Activated CD4-positive, alpha-beta T cell treated with anti-CD3 and anti-CD28 coated beads, Interleukin-2, amount 10 ng/mL, durations not matched to agents 24 days and 14 days (primary cell): ENCODE results near the gene DARS2. TPM values are rescaled to one million over a fixed set of nuclear protein-coding genes. Genes with fewer than 3 reads are reported as not detected.
"Not testable (repeated sequence)": the region's sequence is repeated elsewhere in the genome, so short reads cannot be mapped to it uniquely, and the experiment has no call there.

ENCODE experiments used
- DNase-seq: peaks from one replicate; pipeline ENCODE4 v3.0.0; 2022
- H3K27ac Mint-ChIP-seq: one replicate; pipeline ENCODE4 v1.8.0; 2022; ENCODE audit warnings: mild to moderate bottlenecking, mixed read lengths
- H3K27me3 Mint-ChIP-seq: one replicate; pipeline ENCODE4 v1.8.0; 2022; ENCODE audit warnings: mixed read lengths
- H3K36me3 Mint-ChIP-seq: one replicate; pipeline ENCODE4 v1.8.0; 2022; ENCODE audit warnings: low read depth, mild to moderate bottlenecking, mixed read lengths
- H3K4me1 Mint-ChIP-seq: one replicate; pipeline ENCODE4 v1.8.0; 2021; ENCODE audit warnings: mixed read lengths
- H3K4me3 Mint-ChIP-seq: one replicate; pipeline ENCODE4 v1.8.0; 2022; ENCODE audit warnings: mild to moderate bottlenecking, moderate library complexity, mixed read lengths
- H3K9me3 Mint-ChIP-seq: one replicate; pipeline ENCODE4 v1.8.0; 2021; ENCODE audit warnings: mixed read lengths
- intact Hi-C: fragments of 100-400 bp; cut with micrococcal nuclease; formaldehyde crosslinking; loops from one replicate; pipeline ENCODE4 v1.15.1; 2023
- total RNA-seq: library from RNA; stranded (reverse); gene quantifications from 2 replicates; pipeline ENCODE4 v1.2.3, GENCODE V29; 2022

Gene DARS2
- total RNA-seq, 1 donor from 2014 or later: 47.6 TPM

DNA sequence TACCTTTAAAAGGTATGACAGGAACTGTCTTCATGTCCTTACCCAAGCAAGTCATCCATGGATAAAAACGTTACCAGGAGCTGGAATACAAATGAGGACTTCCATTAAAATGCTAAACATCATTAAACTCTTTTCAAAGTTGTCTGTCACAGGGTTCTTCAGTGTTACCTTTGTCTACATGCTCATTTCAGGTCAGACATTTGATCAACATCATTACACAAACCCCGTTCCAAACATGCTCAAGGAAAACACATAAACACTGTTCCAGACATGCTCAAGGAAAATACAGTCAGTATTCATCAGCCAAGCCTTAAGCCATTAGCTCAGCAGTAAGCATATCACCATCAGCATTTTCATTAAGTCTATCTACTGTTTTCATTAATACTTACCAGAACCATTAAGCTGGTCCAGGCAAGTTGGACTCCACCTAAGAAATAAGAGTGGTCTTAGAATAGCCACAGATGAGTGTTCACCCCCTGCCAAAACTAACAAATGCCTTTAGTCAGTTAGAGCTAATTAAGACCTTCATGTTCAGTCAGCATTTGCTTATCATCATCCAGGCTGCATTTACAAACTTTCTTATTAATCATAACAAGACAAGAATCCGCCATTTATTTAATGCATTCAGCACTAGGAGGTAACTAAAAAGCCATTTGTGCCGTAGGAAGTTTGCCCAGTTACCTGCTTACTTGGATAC is 41.1 kb downstream of the DARS2 start:
- peaks cover 51% of the 10 kb centered on the region for H3K4me1 Mint-ChIP-seq
- no peaks in the 10 kb centered on the region for H3K27me3 Mint-ChIP-seq
- peak overlapping the region; percentile 92 for H3K4me3 Mint-ChIP-seq
- intact Hi-C loops: no loop called here
- H3K9me3 Mint-ChIP-seq: no peaks in the 10 kb centered on the region
- no peak for DNase-seq
- H3K27ac Mint-ChIP-seq: peak overlapping the region; percentile 99
- H3K36me3 Mint-ChIP-seq: peaks cover 67% of the 10 kb centered on the region

DNA sequence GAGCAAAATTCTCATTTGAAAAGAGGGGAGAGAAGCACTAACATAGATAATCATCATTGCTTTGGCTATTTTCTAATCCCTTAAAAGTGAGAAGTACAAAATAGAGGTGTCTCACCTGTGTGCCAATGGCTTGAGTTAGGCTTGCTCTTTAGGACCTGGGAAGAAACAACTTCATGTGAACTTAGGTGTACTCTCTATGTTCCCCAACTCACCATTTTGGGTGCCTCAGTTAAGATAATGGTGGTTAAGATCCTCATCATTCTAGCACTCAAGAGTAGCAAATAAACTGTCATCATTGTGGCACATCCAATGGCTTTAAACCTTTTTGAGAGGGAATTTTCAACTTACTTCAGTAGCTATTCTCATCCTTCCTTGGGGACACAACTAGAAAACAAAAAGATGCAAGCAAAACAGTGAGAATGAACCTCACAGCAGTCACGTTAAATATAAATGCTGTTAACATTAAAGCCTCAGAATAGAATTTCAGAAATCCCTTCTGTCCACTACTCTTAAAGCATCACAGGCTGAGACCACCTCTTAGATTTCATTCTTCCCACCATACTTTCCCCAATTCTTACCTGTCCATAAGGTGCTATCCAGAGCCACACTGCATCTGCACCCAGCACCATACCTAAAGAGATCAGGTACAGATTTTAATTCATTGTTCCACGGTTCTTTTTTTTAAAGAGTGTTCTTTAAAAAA is 42.1 kb downstream of the DARS2 start:
- no peak for DNase-seq
- H3K27ac Mint-ChIP-seq: peak overlapping the region; percentile 99
- peak overlapping the region; percentile 92 for H3K4me3 Mint-ChIP-seq
- no peaks in the 10 kb centered on the region for H3K27me3 Mint-ChIP-seq
- H3K9me3 Mint-ChIP-seq: no peaks in the 10 kb centered on the region
- intact Hi-C loops: no loop called here
- peaks cover 70% of the 10 kb centered on the region for H3K36me3 Mint-ChIP-seq
- H3K4me1 Mint-ChIP-seq: peaks cover 59% of the 10 kb centered on the region

DNA sequence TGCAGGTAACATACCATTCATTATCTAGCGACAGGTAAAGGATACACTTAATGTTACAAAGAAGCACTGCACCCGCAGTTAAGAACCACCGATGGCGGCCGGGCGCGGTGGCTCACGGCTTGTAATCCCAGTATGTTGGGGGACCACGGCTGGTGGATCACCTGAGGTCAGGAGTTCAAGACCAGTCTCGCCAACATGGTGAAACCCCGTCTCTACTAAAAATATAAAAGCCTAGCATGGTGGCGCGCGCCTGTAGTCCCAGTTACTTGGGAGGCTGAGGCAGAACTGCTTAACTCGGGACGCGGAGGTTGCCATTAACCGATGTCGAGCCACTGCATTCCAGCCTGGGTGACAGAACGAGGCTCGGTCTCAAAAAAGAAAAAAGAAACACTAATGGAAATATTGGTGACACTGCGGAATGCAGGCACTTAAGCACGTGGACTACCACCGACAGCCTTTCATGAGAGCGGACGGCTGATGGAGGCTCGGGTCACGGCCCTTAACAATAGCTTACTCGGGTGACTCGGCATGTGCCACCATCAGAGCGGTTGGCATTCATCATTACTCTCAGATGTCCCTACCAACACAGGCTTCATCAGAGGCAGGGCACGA is 42.8 kb downstream of the DARS2 start:
- peaks cover 67% of the 10 kb centered on the region for H3K36me3 Mint-ChIP-seq
- H3K27me3 Mint-ChIP-seq: no peaks in the 10 kb centered on the region
- peak overlapping the region; percentile 92 for H3K4me3 Mint-ChIP-seq
- peaks cover 57% of the 10 kb centered on the region for H3K4me1 Mint-ChIP-seq
- peak overlapping the region; percentile 99 for H3K27ac Mint-ChIP-seq
- no peaks in the 10 kb centered on the region for H3K9me3 Mint-ChIP-seq
- intact Hi-C loops: no loop called here
- no peak for DNase-seq

DNA sequence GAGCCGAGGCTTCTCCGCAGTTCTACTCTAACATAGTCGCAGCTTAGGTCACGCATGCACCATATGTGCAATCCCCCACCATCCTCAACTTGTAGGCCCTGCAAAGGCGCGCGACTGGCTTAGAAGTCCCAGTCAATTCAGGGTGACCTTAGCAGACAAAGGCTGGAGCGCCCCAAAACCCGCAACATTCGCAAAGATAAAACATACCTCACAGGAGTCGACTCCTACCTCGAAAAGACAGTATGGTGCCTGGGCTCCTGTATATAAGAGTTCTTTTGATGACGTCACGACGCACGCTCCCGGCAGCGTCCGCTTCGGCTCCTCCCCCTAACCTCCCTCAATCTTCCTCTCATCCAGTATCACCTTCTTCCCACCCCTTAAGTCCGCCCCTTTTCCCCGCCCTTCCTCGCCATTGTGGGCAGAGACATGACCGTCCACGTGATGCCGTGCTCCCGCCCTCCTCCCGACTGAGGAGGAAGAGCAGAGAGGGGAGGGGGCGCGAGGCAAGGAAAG is 43.3 kb downstream of the DARS2 start, which contains the start of gene GAS5:
TSS of gene GAS5 (minus strand) at position 237 of the 513 bp plus-strand sequence.
- DNase-seq: peak; percentile 100
- H3K4me1 Mint-ChIP-seq: peaks cover 57% of the 10 kb centered on the region
- H3K4me3 Mint-ChIP-seq: peak within 1 kb of the TSS; percentile 92
- H3K27ac Mint-ChIP-seq: peak within 1 kb of the TSS; percentile 99
- no peaks in the 10 kb centered on the region for H3K27me3 Mint-ChIP-seq
- H3K36me3 Mint-ChIP-seq: peaks cover 65% of the 10 kb centered on the region
- no peaks in the 10 kb centered on the region for H3K9me3 Mint-ChIP-seq
- intact Hi-C loops: loop anchor here (1.0 kb wide), 7 partner anchors 44 to 1336 kb away; partner anchors contain the start of genes CACYBP, CENPL, DARS2 and KLHL20

DNA sequence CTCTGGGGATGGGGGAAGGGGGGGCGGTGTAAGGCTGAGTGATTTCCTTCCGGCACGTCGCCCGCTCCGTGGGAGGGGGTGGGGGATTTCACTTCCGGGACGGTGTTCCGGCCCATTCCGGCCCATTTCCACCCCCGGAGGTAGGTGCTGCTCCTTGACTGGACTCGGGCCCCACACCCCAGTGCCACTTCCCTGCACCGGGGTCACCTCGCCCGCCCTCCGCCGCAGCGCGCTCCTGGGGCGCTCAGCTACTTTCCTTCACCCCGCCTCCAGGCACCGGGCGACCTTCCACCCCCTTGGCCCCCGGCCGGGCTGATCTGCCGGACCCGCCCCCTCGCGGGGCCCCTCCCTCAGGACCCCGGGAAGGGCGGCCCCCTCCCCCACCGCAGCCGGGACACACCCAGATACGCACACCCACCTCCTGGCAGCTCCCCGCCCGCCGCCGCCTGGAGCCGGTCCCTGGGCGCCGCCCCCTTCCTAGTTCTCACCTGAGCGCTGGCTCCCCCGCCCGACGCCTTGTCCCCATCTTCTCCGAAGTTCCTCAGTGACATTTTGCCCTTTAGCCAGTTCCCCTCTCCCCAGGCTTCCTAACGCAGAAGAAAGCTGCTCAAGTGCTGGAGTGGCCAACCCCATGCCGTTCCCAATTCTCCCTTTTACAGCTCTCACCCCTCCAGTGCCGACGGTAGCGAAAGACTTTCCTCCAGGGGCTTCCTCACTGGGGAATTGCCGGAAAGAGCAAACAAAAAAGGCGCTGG is 44.0 kb downstream of the DARS2 start, which contains the start of gene ZBTB37:
TSS of gene ZBTB37 (plus strand) at position 115 of the 755 bp plus-strand sequence. CDS start 1,846 bp downstream, outside the sequence.
- no peaks in the 10 kb centered on the region for H3K9me3 Mint-ChIP-seq

DNA sequence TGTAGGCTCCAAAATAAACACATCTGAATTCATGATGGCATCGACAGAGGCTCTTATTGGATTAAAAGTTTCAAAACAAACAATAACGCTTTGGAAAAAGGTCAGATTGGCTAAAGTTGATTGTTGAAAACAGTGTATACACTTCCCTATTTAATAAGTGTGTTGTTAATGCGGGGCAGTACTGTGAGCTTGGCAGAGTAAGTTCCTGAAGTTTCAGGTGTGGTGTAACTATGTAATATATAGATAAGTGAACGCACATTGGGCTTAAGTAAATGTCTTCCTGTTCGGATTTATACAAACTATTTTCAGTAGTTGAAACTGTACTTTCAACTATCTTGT is 44.5 kb downstream of the DARS2 start:
- Mint-ChIP-seq H3K9me3 (no peaks in the 10 kb centered on the region), H3K36me3 (peaks cover 59% of the 10 kb centered on the region), H3K27me3 (no peaks in the 10 kb centered on the region)

More for the DNA sequence above, 44.0 kb downstream of the DARS2 start, which contains the start of gene ZBTB37:
- no peaks in the 10 kb centered on the region for H3K27me3 Mint-ChIP-seq
- DNase-seq: peak; percentile 98
- peaks cover 59% of the 10 kb centered on the region for H3K4me1 Mint-ChIP-seq
- intact Hi-C loops: loop anchor here (1.0 kb wide), 7 partner anchors 44 to 1336 kb away; partner anchors contain the start of genes CACYBP, CENPL, DARS2 and KLHL20
- H3K4me3 Mint-ChIP-seq: peak within 1 kb of the TSS; percentile 92
- H3K36me3 Mint-ChIP-seq: peaks cover 64% of the 10 kb centered on the region
- peak within 1 kb of the TSS; percentile 99 for H3K27ac Mint-ChIP-seq

DNA sequence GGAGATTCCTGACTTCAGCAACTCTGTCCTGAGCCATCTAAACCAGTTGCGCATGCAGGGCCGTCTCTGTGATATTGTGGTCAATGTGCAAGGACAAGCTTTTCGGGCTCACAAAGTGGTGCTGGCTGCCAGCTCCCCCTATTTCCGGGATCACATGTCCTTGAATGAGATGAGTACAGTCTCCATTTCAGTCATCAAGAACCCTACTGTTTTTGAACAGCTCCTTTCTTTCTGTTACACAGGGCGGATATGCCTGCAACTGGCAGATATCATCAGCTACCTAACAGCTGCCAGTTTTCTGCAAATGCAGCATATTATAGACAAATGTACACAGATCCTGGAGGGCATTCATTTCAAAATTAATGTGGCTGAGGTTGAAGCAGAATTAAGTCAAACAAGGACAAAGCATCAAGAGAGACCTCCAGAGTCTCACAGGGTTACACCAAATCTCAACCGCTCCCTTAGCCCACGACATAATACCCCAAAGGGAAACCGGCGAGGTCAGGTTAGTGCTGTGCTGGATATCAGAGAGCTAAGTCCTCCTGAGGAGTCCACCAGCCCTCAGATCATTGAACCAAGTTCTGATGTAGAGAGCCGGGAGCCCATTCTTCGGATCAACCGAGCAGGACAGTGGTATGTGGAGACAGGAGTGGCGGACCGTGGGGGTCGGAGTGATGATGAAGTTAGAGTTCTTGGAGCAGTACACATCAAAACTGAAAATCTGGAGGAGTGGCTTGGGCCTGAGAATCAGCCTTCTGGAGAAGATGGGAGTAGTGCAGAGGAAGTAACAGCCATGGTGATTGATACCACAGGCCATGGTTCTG is 46.0 kb downstream of the DARS2 start:
- Mint-ChIP-seq H3K4me3 (peak overlapping the region; percentile 65), H3K27ac (peak overlapping the region; percentile 83), H3K9me3 (no peaks in the 10 kb centered on the region), H3K27me3 (no peaks in the 10 kb centered on the region), H3K4me1 (peaks cover 42% of the 10 kb centered on the region), H3K36me3 (peaks cover 50% of the 10 kb centered on the region)
- peak; percentile 81 for DNase-seq
- intact Hi-C loops: loop anchor here (2.0 kb wide), 1 partner anchor 346 kb away; no protein-coding TSS in a partner anchor

More for the DNA sequence above, 44.5 kb downstream of the DARS2 start:
- Mint-ChIP-seq H3K4me3 (peak overlapping the region; percentile 92), H3K4me1 (peaks cover 56% of the 10 kb centered on the region), H3K27ac (peak overlapping the region; percentile 99)
- intact Hi-C loops: no loop called here
- DNase-seq: no peak

DNA sequence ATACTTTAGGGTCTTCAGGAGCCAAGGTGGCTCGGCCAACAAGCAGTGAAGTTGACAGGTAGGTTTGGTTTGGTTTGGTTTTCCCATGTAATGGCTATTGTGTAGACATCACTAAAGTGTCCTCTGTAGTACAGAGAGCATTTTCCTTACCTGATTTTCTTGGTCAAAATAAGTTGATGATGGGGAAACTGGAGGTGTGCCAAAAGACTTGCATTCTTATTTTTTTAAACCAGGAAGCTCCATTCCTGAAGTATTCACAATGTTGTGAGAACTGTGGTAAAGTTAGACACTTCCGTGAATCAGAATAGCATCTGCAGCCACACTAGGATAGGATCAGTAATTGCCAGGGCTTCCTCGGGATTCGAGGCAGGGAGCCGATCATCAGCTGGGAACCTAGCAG is 46.6 kb downstream of the DARS2 start:
- no peak for DNase-seq
- no peaks in the 10 kb centered on the region for H3K27me3 Mint-ChIP-seq
- intact Hi-C loops: loop anchor here (2.0 kb wide), 1 partner anchor 346 kb away; no protein-coding TSS in a partner anchor
- H3K9me3 Mint-ChIP-seq: no peaks in the 10 kb centered on the region
- H3K4me3 Mint-ChIP-seq: peak overlapping the region; percentile 65
- H3K27ac Mint-ChIP-seq: peak overlapping the region; percentile 83
- H3K36me3 Mint-ChIP-seq: peaks cover 49% of the 10 kb centered on the region
- peaks cover 38% of the 10 kb centered on the region for H3K4me1 Mint-ChIP-seq

DNA sequence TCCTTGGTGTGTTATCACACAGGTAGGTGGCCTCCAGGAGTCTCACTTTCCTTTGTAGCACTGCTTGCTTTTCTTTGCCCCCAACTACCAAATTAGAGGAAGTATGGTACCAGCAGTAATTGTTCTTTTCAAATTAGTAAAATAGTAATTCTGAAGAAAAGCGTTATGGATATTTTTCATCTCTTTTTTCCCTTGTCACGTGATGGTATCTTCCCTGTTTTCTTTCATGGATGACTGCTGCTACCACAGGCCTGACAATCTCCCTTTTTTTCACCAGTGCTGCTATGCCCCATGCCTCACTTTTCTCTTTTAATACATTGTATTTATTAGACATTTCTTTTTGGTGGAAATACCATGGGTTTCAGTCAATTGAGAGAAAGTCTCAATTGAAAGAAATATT is 47.0 kb downstream of the DARS2 start:
- peaks cover 46% of the 10 kb centered on the region for H3K36me3 Mint-ChIP-seq
- H3K4me3 Mint-ChIP-seq: no peak overlapping the region
- H3K27ac Mint-ChIP-seq: peak overlapping the region; percentile 64
- DNase-seq: no peak
- intact Hi-C loops: loop anchor here (2.0 kb wide), 1 partner anchor 345 kb away; no protein-coding TSS in a partner anchor
- no peaks in the 10 kb centered on the region for H3K27me3 Mint-ChIP-seq
- H3K9me3 Mint-ChIP-seq: no peaks in the 10 kb centered on the region
- peaks cover 34% of the 10 kb centered on the region for H3K4me1 Mint-ChIP-seq

DNA sequence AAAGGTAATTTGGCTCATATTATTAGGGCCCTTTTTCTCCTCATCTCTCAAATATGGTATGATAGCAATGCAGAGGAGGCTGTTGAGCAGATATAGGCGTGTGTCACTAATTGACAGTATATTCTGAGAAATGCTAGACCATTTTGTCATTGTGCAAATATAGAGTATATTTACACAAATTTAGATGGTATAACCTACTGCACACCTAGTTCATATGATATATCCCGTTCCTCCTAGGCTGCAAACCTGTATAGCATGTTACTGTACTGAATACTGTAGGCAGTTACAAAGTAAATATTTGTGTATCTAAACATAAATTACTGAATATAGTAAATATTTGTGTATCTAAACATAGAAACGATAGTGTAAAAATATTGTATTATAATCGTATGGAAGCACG is 52.3 kb downstream of the DARS2 start:
- no peaks in the 10 kb centered on the region for H3K9me3 Mint-ChIP-seq
- H3K4me3 Mint-ChIP-seq: no peak overlapping the region
- peaks cover 4% of the 10 kb centered on the region for H3K4me1 Mint-ChIP-seq
- H3K27me3 Mint-ChIP-seq: no peaks in the 10 kb centered on the region
- DNase-seq: no peak
- H3K36me3 Mint-ChIP-seq: peaks cover 44% of the 10 kb centered on the region
- no peak overlapping the region for H3K27ac Mint-ChIP-seq
- intact Hi-C loops: no loop called here

DNA sequence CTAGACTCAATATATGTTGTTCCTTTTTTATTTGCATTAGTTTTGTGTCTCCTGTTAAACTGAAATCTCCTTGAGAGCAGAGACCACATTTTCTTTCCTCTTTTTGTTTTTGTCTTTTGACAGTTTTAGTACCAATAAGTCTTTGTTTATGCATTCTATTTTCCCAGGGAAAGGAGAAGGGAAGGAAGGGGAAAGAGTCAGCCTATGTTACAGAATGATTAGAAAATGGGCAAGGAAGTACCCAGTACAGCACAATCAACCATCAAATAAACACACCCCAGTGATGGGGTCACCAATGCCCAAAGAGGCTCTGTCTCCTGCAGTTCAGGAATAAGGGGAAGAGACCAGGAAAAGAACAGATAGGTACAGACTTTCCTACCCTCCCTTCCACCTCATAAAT is 53.8 kb downstream of the DARS2 start:
- H3K27ac Mint-ChIP-seq: no peak overlapping the region
- H3K4me1 Mint-ChIP-seq: peaks cover 2% of the 10 kb centered on the region

DNA sequence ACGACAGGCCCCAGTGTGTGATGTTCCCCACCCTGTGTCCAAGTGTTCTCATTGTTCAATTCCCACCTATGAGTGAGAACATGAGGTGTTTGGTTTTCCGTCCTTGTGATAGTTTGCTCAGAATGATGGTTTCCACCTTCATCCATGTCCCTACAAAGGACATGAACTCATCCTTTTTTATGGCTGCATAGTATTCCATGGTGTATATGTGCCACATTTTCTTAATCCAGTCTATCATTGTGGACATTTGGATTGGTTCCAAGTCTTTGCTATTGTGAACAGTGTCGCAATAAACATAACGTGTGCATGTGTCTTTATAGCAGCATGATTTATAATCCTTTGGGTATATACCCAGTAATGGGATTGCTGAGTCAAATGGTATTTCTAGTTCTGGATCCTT is 56.6 kb downstream of the DARS2 start:
- H3K36me3 Mint-ChIP-seq: peaks cover 37% of the 10 kb centered on the region
- H3K9me3 Mint-ChIP-seq, DNase-seq, intact Hi-C loops, H3K27me3 Mint-ChIP-seq, H3K4me1 Mint-ChIP-seq, H3K27ac Mint-ChIP-seq, H3K4me3 Mint-ChIP-seq: not testable (repeated sequence)

More for the DNA sequence above, 53.8 kb downstream of the DARS2 start:
- no peaks in the 10 kb centered on the region for H3K27me3 Mint-ChIP-seq
- peaks cover 41% of the 10 kb centered on the region for H3K36me3 Mint-ChIP-seq
- no peaks in the 10 kb centered on the region for H3K9me3 Mint-ChIP-seq
- no peak overlapping the region for H3K4me3 Mint-ChIP-seq
- intact Hi-C loops: no loop called here
- no peak for DNase-seq
